HG02840 (cell line): ENCODE measurements around the gene MSX2.
"Not testable (repeated sequence)": the region's sequence is repeated elsewhere in the genome, so short reads cannot be mapped to it uniquely, and the experiment has no call there.

ENCODE experiments used
- ATAC-seq: cut with Tn5 transposase; IDR thresholded peaks from one replicate; pipeline ENCODE4 v1.9.1; 2021; ENCODE audit warnings: mild to moderate bottlenecking, moderate library complexity, moderate number of reproducible peaks; ENCODE audit not compliant: unreplicated experiment, low FRiP score

Gene MSX2

GRCh38 chr5:174732036-174733020 lies 7.9 kb downstream of the MSX2 start:
- ATAC-seq: no peak

- ATAC-seq: no peak
These were observed 8.8 kb downstream of the MSX2 start for GRCh38 chr5:174733091-174733690.

- ATAC-seq: no peak
These were observed 9.5 kb downstream of the MSX2 start for GRCh38 chr5:174733836-174734235.

DNA sequence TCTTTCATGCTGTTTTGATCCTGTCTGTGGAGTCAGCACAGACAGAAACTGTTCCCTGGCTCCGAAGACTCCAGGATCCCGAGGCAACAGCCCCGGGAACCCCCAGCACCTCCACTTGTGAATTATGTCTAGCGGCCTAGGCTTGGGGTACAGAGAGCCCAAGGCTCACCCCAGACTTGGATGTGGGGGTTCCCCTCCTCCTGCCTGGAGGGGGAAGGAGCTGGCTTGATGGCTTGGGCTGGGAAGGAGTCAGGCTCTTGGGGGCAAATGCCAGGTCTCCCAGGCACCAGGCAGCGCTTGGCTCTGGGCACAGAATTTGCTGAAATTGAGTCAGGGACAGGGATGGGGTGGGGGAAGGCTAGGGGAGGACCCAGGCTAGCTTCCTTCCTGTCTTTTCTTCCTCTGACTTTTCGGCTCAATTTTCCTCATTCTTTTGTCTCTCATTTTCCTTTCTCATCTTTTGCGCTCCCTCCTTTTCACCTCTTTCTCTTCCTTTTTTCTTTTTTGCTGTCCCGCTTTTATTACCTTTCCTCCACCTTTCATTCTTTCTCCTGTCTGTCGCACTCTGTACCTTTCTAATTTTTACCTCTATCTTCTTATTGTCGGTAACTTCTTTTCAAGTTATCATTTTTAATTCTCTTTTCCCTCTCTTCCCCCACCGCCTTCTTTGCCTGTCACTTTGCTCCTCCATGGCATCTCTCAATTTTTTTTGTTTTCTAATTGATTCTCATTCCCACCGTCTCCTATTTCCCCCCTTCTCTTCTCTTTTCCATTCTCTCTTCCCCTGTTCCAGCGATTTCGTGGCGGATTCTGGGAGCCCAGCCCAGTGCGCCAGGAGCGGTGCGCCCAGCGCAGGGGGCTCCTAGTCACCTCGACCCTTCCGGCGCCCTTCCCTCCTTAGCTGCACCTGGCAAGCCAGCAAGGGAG lies 10.5 kb downstream of the MSX2 start:
- ATAC-seq: no peak

DNA sequence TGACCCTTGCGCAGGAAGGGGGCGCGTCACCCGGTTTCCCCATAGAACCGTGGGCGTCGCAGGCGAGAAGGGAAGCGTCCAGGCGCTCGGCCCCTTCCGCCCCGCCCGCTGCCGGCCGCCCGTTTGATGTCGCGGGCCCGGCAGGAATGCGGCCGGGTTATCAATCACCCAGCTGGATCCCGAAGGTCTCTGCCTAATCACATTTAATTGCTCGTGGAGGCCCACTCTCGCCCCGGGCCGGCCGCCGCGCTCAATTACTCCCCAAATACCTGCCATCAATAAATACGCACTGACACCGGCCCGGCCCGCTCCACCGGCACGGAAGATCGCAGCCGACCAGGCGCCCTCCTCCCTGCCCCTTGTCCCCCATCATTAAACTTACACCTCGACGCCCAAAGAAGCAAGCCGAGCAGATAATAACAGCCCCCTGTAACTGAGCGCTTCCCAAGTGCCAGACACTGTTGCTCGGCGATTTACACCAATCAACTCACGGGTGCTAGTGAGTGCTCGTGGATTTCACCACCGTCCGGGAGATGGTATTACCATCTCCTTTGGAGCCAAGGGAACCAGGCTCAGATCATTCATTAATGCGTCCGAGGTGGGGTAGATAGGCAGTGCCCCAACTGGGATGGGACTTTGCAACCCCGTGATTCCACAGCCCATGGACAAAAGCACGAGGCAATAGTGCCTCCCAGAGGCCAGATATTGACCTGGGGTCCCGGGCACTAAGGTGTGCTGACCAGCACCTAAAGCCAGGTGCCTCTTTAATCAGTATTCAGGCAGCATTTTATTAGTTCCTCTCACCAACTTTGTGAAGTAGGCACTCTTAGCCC lies 11.3 kb downstream of the MSX2 start:
- ATAC-seq: no peak

- ATAC-seq: no peak
These were observed 11.9 kb downstream of the MSX2 start for GRCh38 chr5:174736331-174736721.

- no peak for ATAC-seq
These were observed 12.4 kb downstream of the MSX2 start for GRCh38 chr5:174736777-174737176.

DNA sequence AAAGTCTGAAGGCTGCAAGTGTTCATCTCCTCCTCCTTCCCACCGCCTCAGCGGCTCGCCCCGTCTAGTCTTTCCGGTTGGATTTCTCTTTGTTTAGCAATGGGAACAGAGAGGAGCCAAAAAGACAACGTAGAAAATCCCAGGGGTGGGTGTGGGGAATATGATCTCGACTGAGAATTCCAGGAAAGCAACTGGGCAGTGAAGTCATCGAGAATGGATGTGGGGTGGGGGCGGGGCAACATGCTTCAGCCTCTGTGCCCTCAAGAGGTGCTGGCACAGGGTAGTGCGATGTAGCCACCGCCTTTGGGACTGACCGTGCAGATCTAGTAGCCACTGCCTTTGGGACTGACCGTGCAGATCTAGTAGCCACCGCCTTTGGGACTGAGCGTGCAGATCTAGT lies 12.9 kb downstream of the MSX2 start:
- ATAC-seq: no peak

- no peak for ATAC-seq
These were observed 17.0 kb downstream of the MSX2 start for GRCh38 chr5:174741352-174741751.

DNA sequence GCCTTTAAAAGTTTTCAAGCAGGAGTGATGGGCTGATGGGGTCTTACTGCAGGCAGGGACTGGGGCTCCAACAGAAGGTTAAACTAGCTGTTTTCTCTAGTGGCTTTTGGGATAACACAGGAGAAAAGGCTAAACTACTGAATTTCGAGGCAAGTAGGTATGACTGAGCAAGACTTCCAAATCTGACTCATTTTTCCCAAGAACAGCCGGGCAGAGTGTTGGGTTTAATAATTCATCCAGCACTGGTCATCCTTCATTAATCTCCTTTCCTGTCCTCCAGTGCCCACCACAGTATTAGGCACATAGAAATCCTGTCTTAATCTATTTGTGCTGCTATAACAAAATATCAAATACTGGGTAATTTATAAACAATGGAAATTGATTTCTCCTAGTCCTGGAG lies 20.5 kb downstream of the MSX2 start:
- ATAC-seq: no peak

DNA sequence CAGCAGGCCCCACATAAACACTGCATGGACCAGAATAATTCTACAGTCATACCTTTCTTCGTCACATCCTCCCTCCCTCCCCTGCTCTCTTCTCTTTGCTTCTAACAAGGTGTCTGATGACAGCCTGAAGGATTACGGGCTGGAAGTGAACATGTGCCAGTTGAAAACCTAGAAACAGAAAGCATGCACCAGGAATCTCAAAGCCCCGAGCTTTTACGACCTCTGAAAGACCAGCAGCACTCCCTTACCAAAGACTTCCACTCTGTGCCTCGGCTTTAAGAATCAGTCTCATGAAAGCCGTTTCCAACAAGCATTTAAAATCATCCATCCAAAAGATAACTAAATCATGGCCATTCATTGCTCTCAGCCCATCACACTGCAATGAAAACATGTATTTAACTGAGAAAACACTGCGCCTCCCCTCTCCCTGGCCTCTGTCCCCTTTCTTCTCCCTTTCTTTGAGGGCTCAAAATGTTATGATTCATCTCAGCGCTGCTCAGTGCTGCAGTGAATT lies 21.3 kb downstream of the MSX2 start:
- ATAC-seq: no peak

DNA sequence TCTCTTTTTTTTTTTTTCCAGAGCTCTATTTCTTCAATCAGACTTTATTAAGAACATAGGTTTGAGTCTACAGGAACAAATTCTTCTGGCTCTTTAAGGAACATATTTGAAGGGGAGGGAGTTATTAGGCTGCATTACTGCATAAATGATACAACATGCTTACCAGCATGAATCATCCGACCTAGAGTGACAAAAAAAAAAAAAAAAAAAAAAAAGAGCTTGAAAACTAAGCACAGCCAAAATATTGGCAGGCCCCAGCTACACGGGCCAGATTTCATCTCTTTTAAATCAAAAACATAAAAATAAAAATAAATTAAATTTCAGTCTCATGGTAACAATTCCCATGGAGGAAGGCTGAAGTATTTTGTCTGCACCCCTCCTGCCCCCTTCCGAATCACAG lies 26.3 kb downstream of the MSX2 start:
- ATAC-seq: no peak

GRCh38 chr5:174751154-174752000 lies 27.0 kb downstream of the MSX2 start:
- no peak for ATAC-seq

DNA sequence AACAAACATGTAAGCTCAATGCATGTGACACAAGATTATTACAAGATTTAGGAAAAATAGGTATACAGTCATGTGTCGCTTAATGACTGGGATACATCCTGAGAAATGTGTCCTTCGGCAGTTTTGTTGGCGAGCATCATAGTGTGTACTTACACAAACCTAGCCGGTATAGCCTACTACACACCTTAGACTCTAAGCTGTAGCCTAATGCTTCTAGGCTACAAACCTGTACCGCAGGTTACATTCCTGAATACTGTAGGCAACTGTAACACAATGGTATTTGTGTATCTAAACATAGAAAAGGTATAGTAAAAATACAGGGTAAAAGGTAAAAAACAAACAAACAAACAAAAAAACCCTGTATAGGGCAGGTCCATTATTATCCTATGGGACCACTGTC lies 27.7 kb downstream of the MSX2 start:
- no peak for ATAC-seq

- no peak for ATAC-seq
These were observed 30.7 kb downstream of the MSX2 start for GRCh38 chr5:174755106-174755505.

DNA sequence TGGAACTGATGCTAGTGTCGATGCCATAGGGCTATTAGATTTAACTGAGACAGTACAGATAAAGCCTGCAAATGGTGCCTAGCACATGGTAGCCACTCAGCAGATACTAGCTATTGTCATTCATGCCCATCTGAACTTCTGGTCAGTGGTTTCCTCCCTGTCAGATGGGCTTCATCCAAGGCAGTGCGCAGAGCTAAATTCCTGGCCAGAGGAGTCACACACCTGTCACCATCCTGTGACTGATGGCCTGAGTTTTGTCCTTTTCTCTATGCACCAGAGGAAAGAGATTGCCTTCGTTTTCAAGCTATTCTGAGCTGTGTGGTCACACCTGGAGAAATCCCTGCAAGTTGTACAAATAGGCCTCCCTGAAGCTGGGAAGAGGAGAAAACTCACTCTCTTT lies 34.7 kb downstream of the MSX2 start:
- ATAC-seq: no peak

DNA sequence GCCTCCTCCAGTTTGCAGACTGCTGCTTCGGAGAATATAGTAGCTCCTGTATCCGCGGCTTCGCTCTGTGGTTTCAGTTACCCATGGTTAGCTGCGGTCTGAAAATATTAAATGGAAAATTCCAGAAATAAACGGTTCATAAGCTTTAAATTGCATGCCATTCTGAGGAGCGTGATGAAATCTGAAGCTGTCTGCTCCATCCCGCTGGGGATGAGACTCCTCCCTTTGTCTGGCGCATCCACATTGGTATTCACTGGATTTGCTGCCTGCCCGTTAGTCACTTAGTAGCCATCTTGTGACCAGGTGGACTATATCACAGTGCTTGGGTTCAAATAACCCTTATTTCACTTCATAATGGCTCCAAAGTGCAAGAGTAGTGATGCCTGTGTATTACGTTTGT lies 36.3 kb downstream of the MSX2 start:
- no peak for ATAC-seq

- ATAC-seq: not testable (repeated sequence)
These were observed 37.0 kb downstream of the MSX2 start for GRCh38 chr5:174761341-174761740.

DNA sequence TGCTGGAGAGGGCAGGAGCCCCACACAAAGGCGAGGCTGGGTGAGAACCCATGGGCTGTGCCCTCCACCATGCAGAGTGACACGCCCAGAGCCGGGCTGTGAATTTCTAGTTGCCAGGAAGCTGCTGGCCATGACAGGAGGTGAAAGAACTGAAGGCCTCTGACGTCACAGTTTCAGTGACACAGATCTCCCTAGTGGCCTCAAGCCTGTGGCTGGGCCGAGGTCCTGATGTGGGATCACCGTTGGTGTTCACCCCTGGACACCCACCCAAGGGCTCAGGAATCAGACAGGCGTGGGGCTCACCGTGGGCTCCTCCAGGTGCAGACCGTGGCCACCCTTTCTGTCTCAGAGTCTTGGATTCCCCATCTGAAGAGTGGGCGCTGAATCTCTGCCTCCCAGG lies 39.9 kb downstream of the MSX2 start:
- ATAC-seq: no peak
